ENCODE data around the gene EBLN1. TPM values are rescaled to one million over a fixed set of nuclear protein-coding genes. Genes with fewer than 3 reads are reported as not detected.

EBLN1 gene
- not detected for total RNA-seq

GRCh38 chr10:22217842-22218241 is at the start of gene EBLN1:
EBLN1 (minus strand) TSS chr10:22218015; CDS start chr10:22209983, 8,032 bp downstream.
- no peaks in the 10 kb centered on the region for H3K9me3 Mint-ChIP-seq
- H3K27me3 Mint-ChIP-seq (ENCODE audit: low read depth) = peaks cover 15% of the 10 kb centered on the region
- no peak within 1 kb of the TSS for H3K4me3 Mint-ChIP-seq
- H3K4me1 Mint-ChIP-seq (ENCODE audit: low read depth) = peaks cover 15% of the 10 kb centered on the region
- H3K36me3 Mint-ChIP-seq (ENCODE audit: insufficient read depth) = no peaks in the 10 kb centered on the region
- no peak for DNase-seq
- no peak for ATAC-seq

GRCh38 chr10:22265839-22266537 is 48.2 kb upstream of the EBLN1 start:
- Mint-ChIP-seq H3K4me3 (no peak overlapping the region), H3K4me1 (ENCODE audit: low read depth) (no peaks in the 10 kb centered on the region), H3K27me3 (ENCODE audit: low read depth) (peaks cover 25% of the 10 kb centered on the region), H3K9me3 (no peaks in the 10 kb centered on the region), H3K36me3 (ENCODE audit: insufficient read depth) (no peaks in the 10 kb centered on the region)
- no peak for DNase-seq
- ATAC-seq = no peak

GRCh38 chr10:22263106-22263505 is 45.3 kb upstream of the EBLN1 start:
- no peak for DNase-seq
- H3K4me1 Mint-ChIP-seq (ENCODE audit: low read depth) = peaks cover 13% of the 10 kb centered on the region
- H3K36me3 Mint-ChIP-seq (ENCODE audit: insufficient read depth) = no peaks in the 10 kb centered on the region
- no peak overlapping the region for H3K4me3 Mint-ChIP-seq
- ATAC-seq = no peak
- H3K9me3 Mint-ChIP-seq = no peaks in the 10 kb centered on the region
- peaks cover 35% of the 10 kb centered on the region for H3K27me3 Mint-ChIP-seq (ENCODE audit: low read depth)

GRCh38 chr10:22259280-22259679 is 41.5 kb upstream of the EBLN1 start:
- Mint-ChIP-seq H3K4me3 (no peak overlapping the region), H3K27me3 (ENCODE audit: low read depth) (peaks cover 25% of the 10 kb centered on the region), H3K9me3 (no peaks in the 10 kb centered on the region), H3K4me1 (ENCODE audit: low read depth) (peaks cover 20% of the 10 kb centered on the region), H3K36me3 (ENCODE audit: insufficient read depth) (no peaks in the 10 kb centered on the region)
- DNase-seq = no peak
- ATAC-seq = peak in 1 of 2 donors; percentile 67

- Mint-ChIP-seq H3K4me1 (ENCODE audit: low read depth) (peaks cover 24% of the 10 kb centered on the region), H3K4me3 (no peak overlapping the region), H3K36me3 (ENCODE audit: insufficient read depth) (no peaks in the 10 kb centered on the region), H3K9me3 (no peaks in the 10 kb centered on the region), H3K27me3 (ENCODE audit: low read depth) (peaks cover 25% of the 10 kb centered on the region)
- no peak for DNase-seq
- ATAC-seq = no peak
These were observed 40.7 kb upstream of the EBLN1 start for GRCh38 chr10:22258471-22258870.

- Mint-ChIP-seq H3K4me3 (peak overlapping the region; percentile 86), H3K4me1 (ENCODE audit: low read depth) (peaks cover 31% of the 10 kb centered on the region), H3K36me3 (ENCODE audit: insufficient read depth) (no peaks in the 10 kb centered on the region), H3K27me3 (ENCODE audit: low read depth) (peaks cover 17% of the 10 kb centered on the region), H3K9me3 (no peaks in the 10 kb centered on the region)
- DNase-seq = peak; percentile 46
- ATAC-seq = no peak
These were observed 35.7 kb upstream of the EBLN1 start for GRCh38 chr10:22253580-22253882.

GRCh38 chr10:22252801-22253579 is 35.2 kb upstream of the EBLN1 start:
- H3K4me3 Mint-ChIP-seq = peak overlapping the region; percentile 86
- DNase-seq = peak; percentile 40
- peak; percentile 25 to 33 for ATAC-seq
- no peaks in the 10 kb centered on the region for H3K9me3 Mint-ChIP-seq
- no peaks in the 10 kb centered on the region for H3K36me3 Mint-ChIP-seq (ENCODE audit: insufficient read depth)
- H3K27me3 Mint-ChIP-seq (ENCODE audit: low read depth) = peaks cover 13% of the 10 kb centered on the region
- peaks cover 36% of the 10 kb centered on the region for H3K4me1 Mint-ChIP-seq (ENCODE audit: low read depth)

GRCh38 chr10:22252224-22252800 is 34.5 kb upstream of the EBLN1 start:
- Mint-ChIP-seq H3K27me3 (ENCODE audit: low read depth) (peaks cover 13% of the 10 kb centered on the region), H3K9me3 (no peaks in the 10 kb centered on the region)

GRCh38 chr10:22251751-22252223 is 34.0 kb upstream of the EBLN1 start:
- peaks cover 10% of the 10 kb centered on the region for H3K27me3 Mint-ChIP-seq (ENCODE audit: low read depth)
- H3K36me3 Mint-ChIP-seq (ENCODE audit: insufficient read depth) = no peaks in the 10 kb centered on the region
- DNase-seq (peak; percentile 70), ATAC-seq (peak; percentile 21 to 32)
- H3K4me1 Mint-ChIP-seq (ENCODE audit: low read depth) = peaks cover 44% of the 10 kb centered on the region
- no peaks in the 10 kb centered on the region for H3K9me3 Mint-ChIP-seq
- H3K4me3 Mint-ChIP-seq = peak overlapping the region; percentile 100

More at GRCh38 chr10:22252224-22252800, 34.5 kb upstream of the EBLN1 start:
- ATAC-seq (peak; percentile 76 to 85), DNase-seq (peak; percentile 44)
- Mint-ChIP-seq H3K4me3 (peak overlapping the region; percentile 100), H3K4me1 (ENCODE audit: low read depth) (peaks cover 43% of the 10 kb centered on the region), H3K36me3 (ENCODE audit: insufficient read depth) (no peaks in the 10 kb centered on the region)

GRCh38 chr10:22250897-22251660 is 33.3 kb upstream of the EBLN1 start:
- DNase-seq = no peak
- H3K4me1 Mint-ChIP-seq (ENCODE audit: low read depth) = peaks cover 50% of the 10 kb centered on the region

GRCh38 chr10:22247636-22248035 is 29.8 kb upstream of the EBLN1 start:
- H3K9me3 Mint-ChIP-seq = peaks cover 4% of the 10 kb centered on the region
- DNase-seq (no peak), ATAC-seq (no peak)
- peak overlapping the region; percentile 55 for H3K4me3 Mint-ChIP-seq
- H3K4me1 Mint-ChIP-seq (ENCODE audit: low read depth) = peaks cover 58% of the 10 kb centered on the region
- H3K27me3 Mint-ChIP-seq (ENCODE audit: low read depth) = peaks cover 8% of the 10 kb centered on the region
- H3K36me3 Mint-ChIP-seq (ENCODE audit: insufficient read depth) = no peaks in the 10 kb centered on the region

More at GRCh38 chr10:22250897-22251660, 33.3 kb upstream of the EBLN1 start:
- H3K4me3 Mint-ChIP-seq = peak overlapping the region; percentile 100
- H3K9me3 Mint-ChIP-seq = no peaks in the 10 kb centered on the region
- no peaks in the 10 kb centered on the region for H3K36me3 Mint-ChIP-seq (ENCODE audit: insufficient read depth)
- no peak for ATAC-seq
- peaks cover 10% of the 10 kb centered on the region for H3K27me3 Mint-ChIP-seq (ENCODE audit: low read depth)

- peak; percentile 90 to 91 for ATAC-seq
- Mint-ChIP-seq H3K36me3 (ENCODE audit: insufficient read depth) (no peaks in the 10 kb centered on the region), H3K4me1 (ENCODE audit: low read depth) (peaks cover 55% of the 10 kb centered on the region)
These were observed 29.0 kb upstream of the EBLN1 start for GRCh38 chr10:22246680-22247391.

GRCh38 chr10:22245567-22245966 is 27.8 kb upstream of the EBLN1 start:
- no peak for ATAC-seq
- peaks cover 46% of the 10 kb centered on the region for H3K4me1 Mint-ChIP-seq (ENCODE audit: low read depth)
- H3K9me3 Mint-ChIP-seq = peaks cover 4% of the 10 kb centered on the region
- no peaks in the 10 kb centered on the region for H3K36me3 Mint-ChIP-seq (ENCODE audit: insufficient read depth)
- no peak overlapping the region for H3K4me3 Mint-ChIP-seq
- no peak for DNase-seq
- H3K27me3 Mint-ChIP-seq (ENCODE audit: low read depth) = peaks cover 3% of the 10 kb centered on the region

More at GRCh38 chr10:22246680-22247391, 29.0 kb upstream of the EBLN1 start:
- peaks cover 4% of the 10 kb centered on the region for H3K9me3 Mint-ChIP-seq
- peak overlapping the region; percentile 55 for H3K4me3 Mint-ChIP-seq
- DNase-seq = peak; percentile 39
- H3K27me3 Mint-ChIP-seq (ENCODE audit: low read depth) = peaks cover 5% of the 10 kb centered on the region

Measured in activated T-cell treated with anti-CD3 and anti-CD28 coated beads, Interleukin-2, amount 50 U/mL, for 4 hours (primary cell).